HK-2 (cell line): ENCODE measurements around the gene FAF2.

Experiments
- DNase-seq: peaks from one replicate; pipeline ENCODE4 v3.0.0-alpha.2; 2018; ENCODE audit not compliant: unreplicated experiment

The FAF2 gene

DNA sequence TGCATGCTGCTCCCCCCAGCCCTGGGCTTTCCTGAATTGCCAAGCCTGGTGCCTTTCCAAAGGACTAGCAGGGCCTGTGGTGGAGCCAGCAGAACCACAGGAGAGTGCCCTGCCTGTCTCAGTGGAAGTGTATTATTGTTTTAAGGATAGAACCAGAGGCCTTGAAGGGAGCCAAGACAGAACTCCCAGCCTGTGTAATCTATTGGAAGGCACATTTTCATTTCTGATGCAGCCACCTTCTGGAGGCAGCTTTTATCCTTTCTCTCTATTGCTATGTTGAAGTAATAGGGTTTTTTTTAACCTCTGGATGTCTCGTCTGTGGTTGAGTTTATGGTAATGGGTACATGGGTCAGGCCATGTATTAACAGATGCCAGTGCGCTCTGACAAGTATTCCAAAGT, 59.7 kb downstream of the FAF2 start:
- DNase-seq, result no peak

DNA sequence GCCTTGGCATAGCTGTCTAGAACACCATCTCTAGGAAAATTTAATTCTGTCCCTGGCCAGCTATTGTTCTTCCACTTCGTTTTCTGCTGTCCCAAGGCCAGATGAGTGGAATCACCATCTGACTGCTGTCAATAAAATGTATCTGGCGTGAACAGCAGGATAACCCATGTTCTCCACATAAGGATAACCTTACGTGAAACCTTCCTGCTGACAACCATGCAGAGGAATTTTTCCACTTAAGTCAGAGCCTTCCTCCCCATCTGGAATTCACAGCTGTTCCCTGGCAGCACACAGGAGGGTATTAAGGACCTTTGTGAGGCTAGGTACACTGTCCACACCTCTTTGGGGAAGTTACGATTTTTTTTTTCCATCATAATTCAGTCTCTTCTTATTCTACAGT, 60.4 kb downstream of the FAF2 start:
- no peak for DNase-seq

DNA sequence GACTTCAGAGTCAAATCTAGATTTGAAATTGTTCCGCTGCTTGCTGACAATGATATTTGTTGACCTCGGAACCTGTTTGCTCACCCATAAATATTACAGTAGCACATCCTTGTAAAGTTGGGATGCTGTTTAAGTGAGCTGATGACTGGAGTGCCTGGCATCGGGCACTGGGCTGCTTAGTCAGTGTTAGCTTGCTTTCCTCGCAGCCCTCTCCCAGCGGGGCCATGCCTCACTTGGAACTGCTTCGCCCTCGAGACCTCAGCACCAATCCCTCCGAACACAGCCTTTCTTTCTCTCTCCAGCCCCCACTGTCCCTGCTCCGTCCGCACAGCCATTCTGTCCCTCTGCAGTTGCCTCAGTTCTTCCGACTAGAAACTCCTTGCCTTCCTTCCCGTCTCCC, 65.6 kb downstream of the FAF2 start:
- no peak for DNase-seq

DNA sequence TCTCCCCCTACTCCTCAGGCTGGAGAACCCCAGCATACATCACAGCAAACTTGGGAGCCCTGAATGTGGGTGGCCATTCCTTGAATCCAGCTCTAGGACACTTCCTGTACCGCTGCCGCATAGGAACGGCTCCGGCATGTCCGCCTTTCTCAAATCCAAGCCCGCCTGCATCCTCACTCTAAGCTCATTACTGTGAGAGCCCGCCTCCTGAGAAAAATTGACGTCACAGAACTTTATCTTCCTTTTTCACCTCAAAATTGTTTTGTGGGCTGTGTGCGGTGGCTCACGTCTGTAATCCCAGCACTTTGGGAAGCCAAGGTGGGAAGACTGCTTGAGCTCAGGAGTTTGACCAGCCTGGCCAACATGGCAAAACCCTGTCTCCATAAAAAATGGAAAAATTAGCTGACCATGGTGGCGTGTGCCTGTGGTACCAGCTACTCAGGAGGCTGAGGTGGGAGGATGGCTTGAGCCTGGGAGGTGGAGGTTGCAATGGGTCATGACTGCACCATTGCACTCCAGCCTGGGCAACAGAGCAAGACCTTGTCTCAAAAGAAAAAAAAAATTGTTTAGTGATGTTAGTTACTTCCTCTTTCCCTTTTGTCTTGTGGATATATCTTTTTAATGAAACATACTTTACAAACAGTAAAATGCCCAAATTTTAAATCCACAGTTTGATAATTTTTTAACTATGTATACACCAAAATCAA, 66.2 kb downstream of the FAF2 start:
- DNase-seq, result no peak

DNA sequence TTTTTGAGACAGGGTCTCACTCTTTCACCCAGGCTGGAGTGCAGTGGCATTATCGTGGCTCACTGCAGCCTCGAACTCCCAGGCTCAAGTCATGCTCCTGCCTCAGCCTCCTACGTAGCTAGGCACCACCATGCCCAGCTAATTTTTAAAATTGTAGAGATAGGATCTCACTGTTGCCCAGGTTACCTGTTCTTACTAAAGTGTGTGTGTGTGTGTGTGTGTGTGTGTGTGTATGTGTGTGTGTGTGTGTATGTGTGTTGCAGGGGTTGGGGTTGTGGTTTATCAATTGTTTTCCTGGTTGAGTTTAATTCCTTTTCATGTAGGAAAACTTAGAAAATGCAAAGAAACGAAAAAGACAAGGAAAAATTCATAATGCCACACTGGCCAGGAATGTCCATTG, 67.2 kb downstream of the FAF2 start:
- no peak for DNase-seq

DNA sequence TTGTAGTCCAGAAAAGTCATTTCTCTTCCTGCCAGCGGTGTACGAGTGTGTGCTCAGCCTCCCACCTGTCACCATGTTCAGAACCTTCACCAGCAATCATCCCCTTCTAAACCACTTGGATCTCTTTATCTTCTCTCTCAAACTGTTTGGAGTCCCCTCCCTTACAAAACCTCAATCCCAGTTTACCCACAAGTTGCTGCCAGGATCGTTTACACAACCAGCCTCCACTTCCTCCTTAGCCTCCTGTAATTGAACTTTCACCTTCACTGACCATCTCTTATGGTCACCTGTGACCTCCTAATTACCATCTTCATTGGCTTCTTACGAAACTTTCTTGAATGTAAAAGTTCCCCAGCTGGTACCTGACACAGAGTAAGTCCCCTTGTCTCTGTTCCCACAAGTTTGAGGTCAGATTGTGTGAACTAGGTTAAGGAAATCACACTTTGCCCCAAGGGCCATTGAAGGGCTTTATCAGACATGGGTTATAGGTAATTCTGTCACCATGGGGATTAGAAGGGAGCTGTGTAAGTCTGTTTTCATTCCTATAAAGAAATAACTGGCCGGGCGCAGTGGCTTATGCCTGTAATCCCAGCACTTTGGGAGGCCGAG, 69.0 kb downstream of the FAF2 start:
- no peak for DNase-seq

DNA sequence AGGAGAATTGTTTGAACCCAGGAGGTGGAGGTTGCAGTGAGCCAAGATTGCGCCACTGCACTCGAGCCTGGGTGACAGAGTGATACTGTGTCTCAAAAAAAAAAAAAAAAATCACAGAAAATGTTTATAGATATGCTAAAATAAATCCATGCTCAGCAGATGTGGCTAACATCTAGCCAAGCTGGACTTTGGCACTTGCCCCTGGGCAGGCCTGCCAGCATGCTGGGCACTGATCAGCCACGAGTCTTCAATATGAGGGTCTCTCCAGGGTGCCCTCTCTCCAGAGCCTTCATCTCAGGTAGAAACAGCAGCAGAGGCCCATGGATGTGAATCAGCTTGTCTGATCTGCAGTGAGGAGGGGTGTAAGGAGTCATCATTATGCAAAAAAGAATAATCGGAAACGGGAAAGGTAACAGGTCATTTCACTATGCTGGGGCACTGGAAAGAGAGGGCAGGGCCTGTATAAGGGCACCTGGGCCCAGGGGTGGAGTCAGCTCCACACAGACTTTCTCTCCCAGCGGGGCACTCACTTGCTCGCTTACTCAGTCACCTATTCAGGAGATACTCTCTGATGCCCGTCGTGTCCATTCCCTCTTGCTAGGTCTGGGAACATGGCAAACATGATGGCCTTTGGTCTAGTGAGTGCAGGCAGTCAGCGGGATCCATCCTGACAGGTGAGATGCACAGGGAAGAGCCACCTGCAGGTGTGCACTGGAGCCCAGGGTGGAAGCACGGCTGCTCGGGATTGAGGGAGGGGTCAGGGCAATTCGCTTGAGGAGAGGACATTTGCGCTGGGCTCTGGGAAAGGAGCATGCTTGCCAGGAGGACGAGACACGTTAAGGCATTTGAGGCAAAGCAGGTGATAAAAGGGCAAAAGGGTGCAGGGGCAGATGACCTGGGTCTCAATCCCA, 71.9 kb downstream of the FAF2 start:
- no peak for DNase-seq

DNA sequence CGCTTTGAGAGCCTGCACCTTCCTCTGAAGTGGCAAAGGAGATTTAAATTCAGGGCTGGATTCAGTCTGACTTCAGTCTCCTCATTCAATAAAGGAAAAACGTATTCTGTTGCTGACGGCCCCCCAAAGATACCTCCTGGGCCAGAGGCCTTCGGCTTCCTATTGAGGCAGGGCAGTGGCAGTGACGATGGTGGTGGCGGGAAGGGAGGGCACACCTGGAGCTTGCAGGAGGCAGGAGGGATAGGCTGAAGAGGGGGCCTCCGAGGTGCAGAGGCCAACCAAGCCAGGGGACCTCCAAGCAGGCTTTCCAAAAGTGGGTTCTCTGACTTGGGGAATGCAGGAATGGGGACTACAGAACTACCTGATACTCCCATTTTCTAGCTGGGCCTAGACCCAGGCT, 73.1 kb downstream of the FAF2 start:
- no peak for DNase-seq

DNA sequence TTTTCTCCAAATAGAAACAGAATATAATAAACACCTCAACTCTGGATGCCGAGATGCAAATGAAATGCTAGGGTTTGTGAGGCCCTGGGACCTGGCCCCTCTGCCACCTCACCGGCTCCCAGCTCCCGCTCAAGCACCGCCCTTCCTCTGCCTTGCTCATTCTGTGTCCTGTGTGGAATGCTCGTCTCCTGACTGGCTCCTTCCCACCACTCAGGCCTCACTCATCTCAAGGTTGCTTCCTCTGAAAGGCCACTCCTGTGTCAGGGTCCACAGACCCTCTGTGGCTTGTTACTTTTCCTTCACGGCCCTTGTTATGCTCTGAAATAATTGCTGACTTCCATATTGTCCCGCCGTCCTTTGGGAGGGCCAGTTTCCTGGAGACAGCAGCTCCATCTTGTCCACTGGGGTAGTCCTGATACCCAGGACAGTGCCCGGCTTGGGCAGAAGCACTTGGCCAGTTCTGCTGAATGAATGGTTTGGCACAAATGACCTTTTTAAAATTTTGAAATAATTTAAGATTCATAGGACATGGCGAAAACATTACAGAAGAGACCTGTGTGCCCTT, 73.6 kb downstream of the FAF2 start:
- no peak for DNase-seq

DNA sequence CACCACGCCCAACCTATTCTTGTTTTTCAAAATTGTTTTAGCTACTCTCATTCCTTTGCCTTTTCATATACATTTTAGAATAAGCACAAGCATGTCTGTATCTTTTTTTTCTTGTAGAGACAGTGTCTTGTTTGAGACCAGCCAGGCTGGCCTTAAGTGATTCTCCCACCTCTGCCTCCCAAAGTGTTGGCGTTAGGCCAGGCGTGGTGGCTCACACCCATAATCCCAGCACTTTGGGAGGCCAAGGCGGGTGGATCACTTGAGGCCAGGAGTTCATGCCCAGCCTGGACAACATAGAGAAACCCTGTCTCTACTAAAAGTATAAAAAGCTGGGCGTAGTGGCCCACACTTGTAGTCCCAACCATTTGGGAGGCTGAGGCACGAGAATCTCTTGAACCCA, 76.0 kb downstream of the FAF2 start:
- DNase-seq, result no peak

DNA sequence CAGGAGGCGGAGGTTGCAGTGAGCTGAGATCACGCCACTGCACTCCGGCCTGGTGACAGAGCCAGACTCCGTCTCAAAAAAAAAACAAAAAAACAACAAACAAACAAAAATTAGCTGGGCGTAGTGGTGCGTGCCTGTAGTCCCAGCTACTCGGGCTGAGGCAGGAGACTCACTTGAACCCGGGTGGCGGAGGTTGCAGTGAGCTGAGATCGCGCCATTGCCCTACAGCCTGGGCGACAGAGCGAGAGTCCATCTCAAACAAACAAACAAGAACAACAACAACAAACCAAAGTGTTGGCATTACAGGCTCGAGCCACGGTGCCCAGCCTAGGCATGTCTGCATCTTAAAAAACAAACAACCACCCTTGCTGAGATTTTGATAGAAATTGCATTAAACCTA, 76.8 kb downstream of the FAF2 start:
- DNase-seq, result no peak

DNA sequence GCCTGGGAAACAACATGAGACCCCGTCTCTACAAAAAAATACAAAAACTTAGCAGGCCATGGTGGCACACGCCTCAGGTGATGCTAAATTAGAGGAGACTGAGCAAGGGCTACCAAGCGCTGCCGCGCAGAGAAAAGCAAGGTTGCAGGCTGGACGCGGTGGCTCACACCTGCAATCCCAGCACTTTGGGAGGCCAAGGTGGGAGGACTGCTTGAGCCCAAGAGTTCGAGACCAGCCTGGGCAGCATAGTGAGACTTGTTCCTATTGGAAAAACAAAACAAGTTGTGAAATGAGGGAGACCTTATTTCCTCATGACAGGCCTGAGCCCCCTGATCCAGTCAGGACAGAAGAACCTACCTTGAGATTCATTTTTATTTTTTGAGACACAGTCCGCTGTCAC, 77.5 kb downstream of the FAF2 start:
- DNase-seq, result no peak

DNA sequence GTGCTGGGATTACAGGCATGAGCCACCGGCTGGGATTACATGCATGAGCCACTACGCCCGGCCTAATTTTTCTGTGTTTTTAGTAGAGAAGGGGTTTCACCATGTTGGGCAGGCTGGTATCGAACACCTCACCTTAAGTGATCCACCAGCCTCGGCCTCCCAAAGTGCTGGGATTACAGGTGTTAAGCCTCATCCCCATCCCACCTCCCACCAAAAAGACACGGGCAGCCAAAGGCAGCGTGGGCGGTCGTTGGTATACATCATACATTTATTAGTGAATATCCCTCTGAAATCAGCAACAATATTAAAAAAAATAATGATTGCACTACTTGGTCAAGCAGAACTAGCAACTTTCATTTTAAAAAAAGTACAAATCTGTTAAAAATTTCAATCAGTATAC, 78.3 kb downstream of the FAF2 start:
- no peak for DNase-seq

DNA sequence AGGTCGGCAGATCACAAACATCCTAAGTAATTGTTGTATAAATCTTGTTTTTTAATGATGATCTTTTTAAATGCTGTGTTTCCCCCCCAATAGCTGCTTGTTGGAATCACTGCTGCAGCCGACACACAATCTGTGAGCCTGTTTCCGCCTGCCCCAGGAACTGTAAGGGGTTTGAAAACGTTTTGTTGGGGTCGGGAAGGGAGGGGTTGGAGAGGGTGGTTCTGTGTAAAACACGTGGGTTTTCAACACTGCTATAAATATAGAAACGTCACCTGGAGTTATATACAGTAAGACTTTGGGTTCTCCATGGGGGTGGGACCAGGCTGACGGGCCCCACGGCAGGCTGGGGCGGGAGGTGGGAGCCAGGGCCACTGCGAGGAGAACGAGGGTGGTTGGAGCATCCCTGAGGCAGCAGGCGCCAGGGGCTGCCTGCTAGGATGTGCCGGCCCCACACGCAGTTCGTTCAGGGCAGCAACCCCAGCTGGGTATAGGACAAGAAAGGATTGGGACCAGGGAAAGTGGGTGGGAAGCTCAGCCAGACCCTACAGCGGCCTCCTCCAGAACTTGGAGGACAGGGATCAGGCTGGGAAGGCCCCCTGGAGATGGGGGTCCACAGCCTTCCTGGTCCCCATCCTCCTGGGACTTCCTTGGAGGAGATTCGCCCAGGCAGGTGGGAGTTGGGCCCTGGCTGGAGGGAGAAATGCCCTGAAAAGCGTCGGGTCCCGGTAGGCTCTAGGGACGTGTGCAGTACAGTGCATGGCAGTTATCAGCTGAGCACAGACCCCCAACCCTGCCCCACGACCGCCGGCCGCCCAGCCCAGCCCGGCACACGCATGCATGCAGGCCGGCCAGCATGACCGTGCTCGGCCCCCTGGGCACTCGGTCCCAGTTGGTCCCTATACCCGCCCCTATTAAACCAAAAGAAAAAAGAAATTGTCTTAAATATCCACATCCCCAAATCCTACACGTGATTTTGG, 79.3 kb downstream of the FAF2 start:
- DNase-seq, result no peak

DNA sequence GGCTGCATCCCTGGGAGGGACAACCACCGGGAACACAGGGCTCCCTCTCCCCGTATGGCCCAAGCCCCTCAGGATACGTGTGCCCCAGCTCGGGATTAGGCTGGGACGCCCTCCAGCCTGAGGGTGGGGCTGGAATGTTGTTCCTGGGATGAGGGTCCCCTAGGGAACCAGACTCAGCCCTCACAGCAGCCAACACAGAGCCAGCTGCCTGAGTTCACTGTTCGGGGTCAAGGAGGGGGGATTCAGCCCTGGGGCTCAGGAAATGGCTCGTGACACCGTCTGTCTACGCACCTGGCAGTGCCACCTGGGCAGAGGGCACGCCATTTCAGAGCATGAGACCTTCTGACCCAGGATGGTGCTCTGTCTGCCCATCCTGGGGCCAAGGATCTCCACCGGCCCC, 80.1 kb downstream of the FAF2 start:
- DNase-seq, result no peak

DNA sequence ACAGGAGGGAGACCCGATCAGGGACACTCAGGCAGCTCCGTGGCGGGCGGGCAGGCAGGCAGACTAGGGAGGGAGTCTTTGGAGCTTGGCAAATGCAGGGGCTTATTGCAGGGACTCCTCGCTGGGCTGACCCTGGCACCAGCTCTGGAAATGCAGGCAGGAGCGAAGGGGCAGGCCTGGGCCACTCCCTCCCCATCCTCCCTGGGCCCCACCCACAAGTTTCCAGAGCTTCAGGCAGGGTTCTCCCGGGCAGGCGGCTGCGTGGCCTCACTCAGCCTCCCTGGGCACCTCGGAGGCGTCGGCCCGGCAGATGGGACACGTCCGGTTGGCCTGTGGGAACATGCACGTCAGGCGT, 80.6 kb downstream of the FAF2 start:
- no peak for DNase-seq

DNA sequence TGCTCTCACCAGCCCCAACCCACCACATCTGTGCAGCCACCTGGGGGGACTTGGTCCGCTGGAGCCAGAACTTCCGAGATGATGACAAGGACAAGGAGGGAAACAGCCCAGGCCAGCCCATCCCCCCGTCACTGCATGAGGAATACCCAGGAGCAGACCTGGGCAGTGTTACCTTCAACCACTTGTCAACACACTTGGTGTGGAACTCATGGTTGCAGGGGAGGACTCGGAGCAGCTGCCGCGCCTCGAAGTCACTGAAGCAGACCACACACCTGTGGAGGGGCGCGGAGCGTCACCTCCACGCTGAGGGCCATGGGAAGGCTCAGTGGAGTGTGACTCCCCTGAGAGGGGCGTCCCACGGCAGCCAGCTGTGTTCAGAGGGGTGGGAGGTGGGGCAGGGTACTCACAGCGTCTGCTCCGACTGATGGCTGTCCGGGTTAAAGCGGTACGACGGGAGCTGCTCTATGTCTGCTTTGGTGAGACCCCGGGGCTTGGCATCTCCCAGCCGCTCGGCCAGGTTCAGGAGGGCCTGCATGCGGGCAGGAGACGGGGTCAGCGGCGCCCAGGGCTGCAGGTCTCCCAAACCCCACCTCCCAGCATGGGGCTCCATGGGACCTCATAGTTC, 81.0 kb downstream of the FAF2 start:
- DNase-seq, result no peak

DNA sequence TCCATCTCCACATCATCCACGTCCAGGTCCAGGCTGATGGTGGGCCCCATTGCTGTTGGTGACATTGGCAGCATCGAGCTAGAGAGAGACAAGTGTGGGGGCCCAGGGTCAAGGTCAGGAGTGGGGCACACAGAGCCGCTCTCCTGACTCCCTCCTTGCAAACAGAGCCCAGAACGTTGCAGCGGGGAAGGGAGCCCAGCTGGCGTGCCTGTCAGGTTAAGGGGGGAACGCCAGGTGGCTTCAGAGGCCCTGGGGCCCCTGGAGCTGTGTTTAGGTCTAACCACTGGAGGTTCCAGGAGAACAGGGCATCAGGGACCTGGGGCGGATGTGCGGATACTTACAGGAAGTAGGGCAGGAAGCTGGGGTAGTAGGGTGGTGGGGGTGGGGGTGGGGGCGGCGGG, 81.6 kb downstream of the FAF2 start:
- no peak for DNase-seq

DNA sequence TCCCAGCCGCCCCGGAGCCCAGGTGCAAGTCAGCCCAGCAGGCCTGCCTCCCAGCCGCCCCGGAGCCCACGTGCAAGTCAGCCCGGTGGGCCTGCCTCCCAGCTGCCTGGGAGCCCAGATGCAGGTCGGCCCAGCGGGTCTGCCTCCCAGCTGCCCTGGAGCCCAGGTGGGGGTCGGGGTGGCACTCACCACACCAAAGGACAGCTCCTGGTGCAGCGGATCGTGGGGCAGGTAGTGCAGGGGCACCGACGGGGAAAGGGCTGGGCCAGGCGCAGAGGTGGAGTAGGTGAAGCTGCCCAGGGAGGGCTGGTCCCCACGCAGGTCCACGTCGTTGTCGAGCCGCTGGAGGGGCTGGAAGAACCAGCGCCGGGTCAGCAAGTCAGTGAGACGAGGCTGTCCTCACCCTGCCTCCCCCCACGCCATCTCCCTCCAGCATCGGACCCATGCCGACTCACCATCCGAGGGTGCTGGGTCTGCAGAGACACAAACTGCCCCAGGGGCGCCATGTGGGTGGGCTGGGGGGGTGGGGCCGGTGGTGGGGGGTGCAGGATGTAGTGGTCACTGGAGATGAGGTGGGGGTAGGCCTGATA, 82.3 kb downstream of the FAF2 start:
- no peak for DNase-seq

DNA sequence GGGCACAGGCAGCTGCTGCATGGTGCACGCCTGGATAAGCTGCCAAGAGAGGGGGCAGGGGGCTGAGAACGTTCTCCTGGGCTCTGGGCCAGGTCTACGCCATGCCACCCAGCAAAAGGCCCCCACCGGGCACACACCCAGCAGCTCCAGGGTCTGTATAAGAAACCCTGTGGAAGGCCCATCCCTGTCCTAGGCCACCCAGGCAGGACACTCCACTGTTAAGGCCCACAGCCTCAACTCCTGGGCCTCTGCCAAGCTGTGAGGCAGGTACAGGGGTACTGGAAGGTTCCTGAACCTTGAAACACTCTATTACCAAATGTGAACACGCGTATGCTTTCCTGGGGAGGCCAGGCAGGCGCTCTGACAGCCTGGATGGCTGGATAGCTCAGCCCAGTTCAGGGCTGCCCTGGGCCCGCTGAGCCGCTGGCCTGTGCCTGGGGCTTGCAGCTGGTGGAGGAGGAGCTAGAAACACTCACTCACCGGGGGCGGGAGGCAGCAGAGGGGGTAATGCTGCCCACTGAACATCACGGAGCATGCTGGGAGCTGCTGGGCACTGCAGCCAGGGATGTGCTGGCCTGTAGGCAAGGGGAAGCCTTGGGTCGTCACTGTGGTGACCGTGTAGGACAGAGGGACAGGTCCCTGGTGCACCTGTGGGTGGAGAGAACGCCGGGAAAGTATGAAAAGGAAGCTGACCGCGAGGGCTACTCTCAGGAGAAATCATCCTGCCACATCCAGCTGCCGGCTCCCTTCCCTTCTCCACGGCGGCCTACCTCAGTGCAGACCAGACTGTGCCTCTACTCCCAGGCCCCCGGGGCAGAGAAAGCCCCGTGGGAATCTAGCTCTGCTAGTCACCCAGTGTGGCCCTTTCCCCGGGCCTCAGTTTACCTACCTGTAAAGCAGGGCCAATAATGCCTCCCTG, 83.1 kb downstream of the FAF2 start:
- no peak for DNase-seq
